Keratinocyte (primary cell): Measurements from ENCODE around the gene SUGCT.

Experiments
- CTCF ChIP-seq, 3 experiments: IDR thresholded peaks in 1 of 3; conservative IDR thresholded peaks in 1 of 3; optimal IDR thresholded peaks in 1 of 3; 2 replicates in 2 of 3; 3 replicates in 1 of 3; pipeline versions ENCODE3 to v1.5.1; 2011; ENCODE audit warnings: low read length in 3 of 3, mild to moderate bottlenecking in 3 of 3, moderate library complexity in 2 of 3, control low read depth in 1 of 3, inconsistent platforms in 1 of 3; ENCODE audit not compliant: insufficient read depth in 2 of 3; ENCODE audit errors: extremely low read depth in 1 of 3
- EZH2 ChIP-seq: IDR thresholded peaks from one replicate; pipeline ENCODE4 v1.6.1; 2012; ENCODE audit warnings: inconsistent platforms, mild to moderate bottlenecking, low read length, moderate library complexity

- TF ChIP-seq EZH2 (no peak), CTCF (optimal IDR thresholded peaks at IDR 0.05 in 1 of 3, IDR thresholded peaks at IDR 0.05 in 1 of 3, conservative IDR thresholded peaks at IDR 0.05 in 1 of 3; ENCODE audit: extremely low read depth in 1 of 3, insufficient read depth in 2 of 3, low read length in 3 of 3) (no peak)
Observed at GRCh38 chr7:40645197-40645596, 510.4 kb downstream of the SUGCT start.
